Measurements from ENCODE around the gene KCNT1. TPM values are rescaled to one million over a fixed set of nuclear protein-coding genes. Genes with fewer than 3 reads are reported as not detected.

Gene KCNT1
- total RNA-seq, 2 donors from 2014 or later = under 0.01 TPM

DNA sequence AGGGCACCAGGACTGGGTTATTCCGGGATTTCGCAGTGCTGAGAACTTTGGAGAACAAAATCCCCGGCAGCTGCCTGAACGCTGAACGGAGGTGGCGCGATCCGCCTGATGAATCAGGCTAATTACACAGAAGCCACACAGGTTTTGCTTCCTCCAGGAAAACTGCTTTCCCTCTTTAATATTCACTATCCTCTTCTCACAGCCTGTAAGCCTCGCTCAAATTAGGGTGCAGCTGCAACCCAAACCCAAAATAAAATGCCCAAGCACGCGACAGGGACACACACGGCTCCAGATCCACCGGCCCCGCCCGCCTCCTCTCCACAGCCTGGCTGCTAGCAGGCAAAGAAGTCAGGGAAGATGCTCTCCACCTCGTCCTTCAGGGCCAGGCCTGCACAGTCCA, 8.7 kb upstream of the KCNT1 start:
- intact Hi-C loops (cut with DNase I) = no loop called here
- no peak overlapping the region for H3K27ac ChIP-seq
- H3K27me3 ChIP-seq = no peaks in the 10 kb centered on the region
- no peak for DNase-seq
- no peaks in the 10 kb centered on the region for H3K4me1 ChIP-seq
- no peak overlapping the region for H3K4me3 ChIP-seq
- H3K36me3 ChIP-seq (replicated peaks in 1 of 2; ENCODE audit: insufficient read depth in 1 of 2, low read depth in 2 of 2) = no peaks in the 10 kb centered on the region
- 53 to 66% methylated on average over 11 to 16 of the region's 16 CpGs for WGBS, 2 donors
- ATAC-seq = no peak
- H3K9me3 ChIP-seq = no peaks in the 10 kb centered on the region
- no peak for TF ChIP-seq POLR2A (IDR thresholded peaks at IDR 0.05)
- TF ChIP-seq, protein P1, sequence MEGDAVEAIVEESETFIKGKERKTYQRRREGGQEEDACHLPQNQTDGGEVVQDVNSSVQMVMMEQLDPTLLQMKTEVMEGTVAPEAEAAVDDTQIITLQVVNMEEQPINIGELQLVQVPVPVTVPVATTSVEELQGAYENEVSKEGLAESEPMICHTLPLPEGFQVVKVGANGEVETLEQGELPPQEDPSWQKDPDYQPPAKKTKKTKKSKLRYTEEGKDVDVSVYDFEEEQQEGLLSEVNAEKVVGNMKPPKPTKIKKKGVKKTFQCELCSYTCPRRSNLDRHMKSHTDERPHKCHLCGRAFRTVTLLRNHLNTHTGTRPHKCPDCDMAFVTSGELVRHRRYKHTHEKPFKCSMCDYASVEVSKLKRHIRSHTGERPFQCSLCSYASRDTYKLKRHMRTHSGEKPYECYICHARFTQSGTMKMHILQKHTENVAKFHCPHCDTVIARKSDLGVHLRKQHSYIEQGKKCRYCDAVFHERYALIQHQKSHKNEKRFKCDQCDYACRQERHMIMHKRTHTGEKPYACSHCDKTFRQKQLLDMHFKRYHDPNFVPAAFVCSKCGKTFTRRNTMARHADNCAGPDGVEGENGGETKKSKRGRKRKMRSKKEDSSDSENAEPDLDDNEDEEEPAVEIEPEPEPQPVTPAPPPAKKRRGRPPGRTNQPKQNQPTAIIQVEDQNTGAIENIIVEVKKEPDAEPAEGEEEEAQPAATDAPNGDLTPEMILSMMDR (IDR thresholded peaks at IDR 0.05) = no peak

DNA sequence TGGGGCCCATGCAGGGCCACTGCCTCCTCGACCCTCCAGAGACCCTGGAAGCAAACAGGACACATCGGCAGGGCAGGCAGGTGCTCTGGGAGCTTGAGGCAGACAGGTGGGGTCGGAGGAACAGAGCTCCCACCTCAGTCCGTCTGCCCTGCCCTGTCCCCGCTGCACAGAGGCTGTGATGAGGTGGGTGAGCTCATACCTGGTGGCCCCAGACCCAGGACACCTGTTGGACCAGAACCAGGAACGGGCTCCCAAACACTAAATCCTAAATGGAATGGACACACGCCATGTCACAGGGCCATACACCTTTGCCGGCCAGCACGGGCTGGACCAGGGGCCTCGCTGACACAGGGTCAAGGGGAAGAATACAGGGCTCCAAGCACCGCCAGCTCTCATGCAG, 8.2 kb upstream of the KCNT1 start:
- intact Hi-C loops (cut with DNase I) = no loop called here
- Histone ChIP-seq H3K27me3 (no peaks in the 10 kb centered on the region), H3K27ac (no peak overlapping the region), H3K4me3 (no peak overlapping the region), H3K9me3 (no peaks in the 10 kb centered on the region), H3K4me1 (no peaks in the 10 kb centered on the region), H3K36me3 (replicated peaks in 1 of 2; ENCODE audit: insufficient read depth in 1 of 2, low read depth in 2 of 2) (no peaks in the 10 kb centered on the region)
- ATAC-seq (no peak), DNase-seq (no peak)
- 20 to 55% methylated on average over 2 to 11 of the region's 11 CpGs for WGBS, 2 donors
- TF ChIP-seq, protein P1 (IDR thresholded peaks at IDR 0.05) = no peak
- TF ChIP-seq POLR2A (IDR thresholded peaks at IDR 0.05) = no peak

DNA sequence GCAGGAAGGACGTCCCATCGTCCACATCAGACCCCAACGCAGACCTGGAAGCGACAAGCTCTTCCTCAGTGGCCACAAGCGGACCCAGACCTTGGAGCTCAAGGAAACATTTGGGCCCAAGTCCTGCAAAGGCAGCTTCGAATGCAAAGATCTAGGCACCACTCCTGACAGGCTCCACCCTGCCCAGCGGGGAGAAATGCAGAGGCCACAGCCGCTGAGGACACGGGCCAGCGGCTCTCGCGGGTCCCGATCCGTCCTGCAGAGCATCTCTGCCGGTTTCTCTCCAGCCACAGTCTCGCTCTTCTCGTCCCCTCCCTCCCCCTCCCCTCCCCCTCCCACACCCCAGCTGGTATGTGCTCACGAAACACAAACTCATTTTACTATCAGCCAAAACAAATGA, 7.6 kb upstream of the KCNT1 start:
- DNase-seq = no peak
- 26 to 45% methylated on average over 8 to 18 of the region's 18 CpGs for WGBS, 2 donors
- TF ChIP-seq, protein P1 (IDR thresholded peaks at IDR 0.05) = no peak

DNA sequence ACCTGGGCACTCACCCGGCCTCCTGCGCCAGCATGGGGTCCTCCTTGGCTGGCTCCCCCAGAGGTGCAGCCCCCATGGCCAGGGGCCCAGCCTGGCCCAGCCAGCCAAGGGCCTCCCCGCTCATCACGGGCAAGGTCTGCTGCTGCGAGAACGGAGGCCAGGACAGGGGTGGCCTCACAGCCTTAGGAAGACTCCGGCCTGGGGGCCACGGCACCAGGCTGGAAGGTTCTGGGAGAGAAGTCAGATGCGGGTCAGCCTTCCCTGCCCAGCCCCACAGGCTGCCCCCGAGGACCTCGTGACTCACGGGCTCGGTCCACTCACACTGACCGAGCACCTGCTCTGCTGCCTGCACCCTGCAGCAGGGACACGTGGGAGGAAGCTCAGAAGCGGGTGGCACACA, 6.9 kb upstream of the KCNT1 start:
- intact Hi-C loops (cut with DNase I) = no loop called here
- no peak overlapping the region for H3K27ac ChIP-seq
- no peak overlapping the region for H3K4me3 ChIP-seq
- H3K9me3 ChIP-seq = no peaks in the 10 kb centered on the region
- H3K36me3 ChIP-seq (replicated peaks in 1 of 2; ENCODE audit: insufficient read depth in 1 of 2, low read depth in 2 of 2) = no peaks in the 10 kb centered on the region
- H3K27me3 ChIP-seq = no peaks in the 10 kb centered on the region
- TF ChIP-seq POLR2A (IDR thresholded peaks at IDR 0.05) = no peak
- TF ChIP-seq, protein P1 (IDR thresholded peaks at IDR 0.05) = no peak
- DNase-seq = no peak
- no peaks in the 10 kb centered on the region for H3K4me1 ChIP-seq
- ATAC-seq = no peak
- WGBS, 2 donors = 67% methylated on average over 13 of the region's 16 CpGs; no CpG with 5 or more reads in 1 of the 2 donors

More for the DNA sequence above, 7.6 kb upstream of the KCNT1 start:
- Histone ChIP-seq H3K9me3 (no peaks in the 10 kb centered on the region), H3K4me3 (no peak overlapping the region), H3K27me3 (no peaks in the 10 kb centered on the region), H3K27ac (no peak overlapping the region), H3K36me3 (replicated peaks in 1 of 2; ENCODE audit: insufficient read depth in 1 of 2, low read depth in 2 of 2) (no peaks in the 10 kb centered on the region), H3K4me1 (no peaks in the 10 kb centered on the region)
- intact Hi-C loops (cut with DNase I) = no loop called here
- no peak for ATAC-seq

DNA sequence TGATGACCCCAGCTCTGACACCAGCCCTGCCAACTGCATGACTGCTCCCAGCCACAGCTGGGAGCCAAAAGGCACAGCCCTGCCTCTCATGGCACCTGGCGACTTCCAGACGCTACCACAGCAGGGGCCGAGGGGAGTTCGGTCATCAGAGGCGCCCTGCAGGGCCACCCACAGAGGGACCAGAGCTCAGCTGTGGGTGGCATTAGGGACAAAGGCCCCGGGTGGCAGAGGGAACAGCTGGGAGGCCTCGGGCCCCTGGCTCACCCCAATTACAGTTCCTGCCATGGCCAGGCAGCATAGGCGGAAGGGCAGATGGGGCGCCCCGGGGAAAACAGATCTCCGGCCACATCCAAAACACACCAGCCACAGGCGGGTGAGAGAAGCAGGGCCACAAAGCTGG, 6.3 kb upstream of the KCNT1 start:
- H3K9me3 ChIP-seq = no peaks in the 10 kb centered on the region
- H3K27me3 ChIP-seq = no peaks in the 10 kb centered on the region
- H3K36me3 ChIP-seq (replicated peaks in 1 of 2; ENCODE audit: insufficient read depth in 1 of 2, low read depth in 2 of 2) = no peaks in the 10 kb centered on the region
- WGBS, 2 donors = 58 to 64% methylated on average over 12 of the region's 12 CpGs
- H3K4me1 ChIP-seq = no peaks in the 10 kb centered on the region
- intact Hi-C loops (cut with DNase I) = no loop called here
- H3K27ac ChIP-seq = no peak overlapping the region
- ATAC-seq (no peak), DNase-seq (no peak)
- TF ChIP-seq, protein P1 (IDR thresholded peaks at IDR 0.05) = no peak
- no peak for TF ChIP-seq POLR2A (IDR thresholded peaks at IDR 0.05)
- H3K4me3 ChIP-seq = no peak overlapping the region
